GM21528 (cell line): ENCODE measurements around the gene CCDC51.

Experiments
- ATAC-seq: cut with Tn5 transposase; IDR thresholded peaks from one replicate; pipeline ENCODE4 v1.9.1; 2021; ENCODE audit warnings: mild to moderate bottlenecking, moderate library complexity; ENCODE audit not compliant: unreplicated experiment, low FRiP score

Gene CCDC51

DNA sequence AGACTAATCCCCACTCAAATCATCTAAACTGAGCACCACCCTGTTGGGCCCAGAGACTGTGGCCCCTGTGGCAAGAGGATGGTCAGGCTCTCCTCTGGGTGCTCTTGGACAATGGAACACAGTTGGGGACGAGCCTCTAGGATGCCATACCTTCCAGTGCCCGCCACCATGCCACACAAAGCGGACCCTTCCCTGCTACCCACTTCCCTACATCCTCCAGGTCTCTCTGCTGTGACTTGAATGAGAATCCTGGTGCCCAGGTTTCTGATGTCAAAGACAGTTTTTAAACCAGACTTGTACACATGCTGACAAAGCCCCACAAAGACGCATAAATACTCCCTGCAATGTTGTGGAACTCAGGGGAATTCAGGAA, 4.7 kb downstream of the CCDC51 start:
- no peak for ATAC-seq

DNA sequence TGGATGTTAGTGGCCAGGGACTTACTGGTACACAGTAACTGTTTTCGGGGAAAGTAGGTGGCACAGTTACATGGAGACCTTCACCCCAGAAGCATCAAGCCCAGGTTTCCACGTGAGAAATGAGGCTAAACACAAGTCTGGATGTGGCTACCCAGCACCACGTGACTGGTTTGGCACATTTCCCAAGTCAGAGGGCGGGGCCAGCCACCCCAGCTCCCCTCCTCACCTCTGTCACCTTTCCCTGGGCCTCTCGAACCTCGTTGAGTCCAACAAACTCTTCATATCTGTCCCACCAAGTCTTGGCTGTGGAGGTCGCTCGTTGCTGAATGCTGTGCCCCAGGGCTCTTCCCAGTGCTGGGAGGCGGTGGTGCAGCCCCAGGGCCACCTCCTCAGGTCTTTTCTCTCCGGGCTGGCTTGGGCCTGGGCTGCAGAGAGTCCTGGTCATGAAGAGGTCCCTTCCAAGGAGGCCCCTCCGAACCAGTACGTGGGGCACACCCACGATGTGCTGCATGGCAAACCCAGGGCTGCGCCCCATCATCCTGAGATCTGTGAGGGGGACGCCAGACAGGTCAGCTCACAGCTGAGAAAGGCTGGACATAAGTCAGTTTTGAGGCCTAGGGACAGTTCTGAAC, 5.2 kb downstream of the CCDC51 start:
- no peak for ATAC-seq

DNA sequence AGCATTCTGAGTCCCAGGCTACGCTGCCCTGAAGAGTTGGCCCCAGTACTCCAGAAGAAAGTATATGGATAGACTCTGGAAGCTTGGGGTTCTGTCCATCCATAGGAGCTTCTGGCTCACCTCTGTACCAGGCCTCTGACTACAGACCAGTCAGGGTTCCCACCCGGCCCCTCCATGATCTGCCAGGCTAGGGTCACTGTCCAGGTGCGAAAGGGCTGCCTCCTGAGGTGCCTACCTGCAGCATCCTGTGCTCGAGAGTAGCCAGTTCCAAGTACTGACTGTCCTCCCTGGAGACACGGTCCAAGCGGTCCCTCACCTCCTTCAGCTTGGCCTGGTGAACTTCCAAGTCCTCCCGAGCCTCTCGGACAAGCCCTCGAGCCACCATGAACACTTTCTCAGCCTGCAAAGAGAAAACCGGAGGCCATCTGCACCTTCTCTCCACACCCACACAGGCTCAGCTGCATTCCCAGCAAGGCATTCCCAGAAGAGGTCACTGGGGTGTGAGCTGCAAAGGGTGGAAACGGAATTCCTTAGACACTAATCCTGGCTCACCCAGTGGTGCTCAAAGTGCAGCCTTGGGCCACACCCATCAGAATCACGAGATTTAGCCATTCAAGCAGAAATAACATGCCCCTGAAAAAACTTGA, 6.3 kb downstream of the CCDC51 start:
- no peak for ATAC-seq

DNA sequence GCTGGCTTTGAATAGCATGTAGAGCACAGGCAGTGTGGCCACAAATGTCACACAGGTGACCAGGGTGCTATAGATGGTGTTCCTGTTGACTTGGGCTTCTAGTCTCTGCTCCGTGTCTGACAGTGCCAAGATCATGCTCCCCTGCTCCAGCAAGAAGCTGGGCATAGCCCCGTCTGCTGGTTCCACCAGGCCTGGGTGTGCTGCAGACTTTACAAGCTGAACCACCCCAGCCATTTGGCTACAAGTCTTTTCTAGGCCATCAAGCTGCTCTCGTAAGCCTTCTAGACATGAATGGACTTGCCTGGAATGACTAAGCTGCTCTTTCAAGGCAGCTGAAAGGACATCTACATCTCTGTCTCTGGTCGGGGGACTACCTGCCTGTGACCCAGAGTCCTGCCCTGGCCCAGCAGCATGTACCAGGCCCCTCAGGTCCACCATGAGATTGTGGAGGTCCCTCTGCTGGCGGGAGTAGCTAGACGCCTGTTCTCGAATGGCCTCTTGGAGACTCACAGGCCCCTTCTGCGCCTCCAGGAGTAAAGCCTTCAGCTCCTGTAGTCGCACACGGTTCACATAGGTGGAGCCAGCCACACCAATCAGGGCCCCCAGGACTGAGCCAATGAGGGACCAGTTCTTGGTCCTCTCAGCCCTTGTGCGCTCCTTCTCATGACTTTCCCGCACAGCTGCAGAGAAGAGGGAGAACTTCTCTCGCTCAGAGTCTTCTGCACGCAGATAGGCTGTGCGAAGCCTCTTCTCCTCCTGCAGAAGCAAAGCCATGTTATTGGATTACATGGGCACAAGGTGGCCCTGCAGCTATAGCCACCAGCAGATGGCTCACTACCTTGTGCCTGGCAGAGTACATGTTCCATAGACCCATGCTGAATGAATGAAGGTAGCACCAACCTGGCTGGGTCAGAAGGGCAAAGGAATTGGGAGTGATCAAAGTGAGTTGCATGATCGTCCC, 7.2 kb downstream of the CCDC51 start:
- no peak for ATAC-seq

DNA sequence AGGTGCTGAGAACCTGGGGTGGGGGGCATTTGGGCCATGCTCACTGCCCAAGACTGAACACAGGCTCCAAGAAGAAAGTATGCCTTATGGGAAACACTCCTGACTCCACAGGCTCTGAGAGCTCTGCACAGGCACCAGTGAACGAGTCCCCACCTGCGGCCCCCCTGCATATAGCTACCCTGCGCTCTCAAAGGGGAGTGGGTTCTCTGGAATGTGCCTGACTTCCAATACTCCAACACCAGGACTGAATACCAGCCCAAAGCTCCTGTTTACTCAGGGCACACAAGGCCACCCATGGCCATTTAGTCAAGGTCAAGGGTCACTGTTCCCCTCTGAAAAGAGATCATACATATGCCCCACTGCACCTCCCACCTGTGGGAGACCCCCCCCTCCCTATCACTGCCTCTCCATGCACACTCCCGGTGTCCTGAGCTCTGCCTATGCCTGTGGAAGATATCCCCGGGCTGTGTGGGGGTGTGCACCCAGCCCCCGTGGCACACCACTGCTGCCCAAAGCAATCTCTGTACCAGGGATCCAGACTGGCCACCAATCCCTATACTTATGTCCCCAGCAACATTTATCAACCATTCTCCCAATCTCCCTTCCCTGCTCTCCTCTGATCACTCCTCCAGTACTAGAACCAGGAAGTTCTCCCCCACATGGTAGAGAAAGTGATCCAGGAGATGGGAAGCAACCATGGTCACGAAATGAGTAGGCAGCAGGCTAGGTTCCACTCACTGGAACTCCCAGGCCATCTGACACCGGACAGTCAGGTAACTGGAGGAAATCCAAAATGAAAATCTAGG, 8.5 kb downstream of the CCDC51 start:
- ATAC-seq = no peak

DNA sequence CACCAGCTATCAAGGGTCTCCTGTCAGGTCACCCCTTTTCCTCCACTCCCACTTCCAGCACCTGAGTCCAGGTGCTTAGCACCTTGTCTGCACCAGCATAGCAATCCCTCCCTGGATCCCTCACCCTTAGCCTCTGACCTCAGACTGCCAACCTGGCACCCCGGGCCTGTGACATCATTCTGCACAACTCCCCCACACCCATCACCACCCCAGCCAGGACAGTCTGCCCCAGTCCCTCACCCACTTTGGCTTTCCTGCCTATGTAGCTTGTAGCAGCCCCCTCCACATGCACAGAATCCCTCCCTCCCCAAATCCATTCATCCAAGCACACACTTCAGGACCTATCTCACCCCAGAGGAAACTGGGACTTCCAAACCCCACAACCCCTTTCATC, 9.2 kb downstream of the CCDC51 start:
- ATAC-seq = no peak

DNA sequence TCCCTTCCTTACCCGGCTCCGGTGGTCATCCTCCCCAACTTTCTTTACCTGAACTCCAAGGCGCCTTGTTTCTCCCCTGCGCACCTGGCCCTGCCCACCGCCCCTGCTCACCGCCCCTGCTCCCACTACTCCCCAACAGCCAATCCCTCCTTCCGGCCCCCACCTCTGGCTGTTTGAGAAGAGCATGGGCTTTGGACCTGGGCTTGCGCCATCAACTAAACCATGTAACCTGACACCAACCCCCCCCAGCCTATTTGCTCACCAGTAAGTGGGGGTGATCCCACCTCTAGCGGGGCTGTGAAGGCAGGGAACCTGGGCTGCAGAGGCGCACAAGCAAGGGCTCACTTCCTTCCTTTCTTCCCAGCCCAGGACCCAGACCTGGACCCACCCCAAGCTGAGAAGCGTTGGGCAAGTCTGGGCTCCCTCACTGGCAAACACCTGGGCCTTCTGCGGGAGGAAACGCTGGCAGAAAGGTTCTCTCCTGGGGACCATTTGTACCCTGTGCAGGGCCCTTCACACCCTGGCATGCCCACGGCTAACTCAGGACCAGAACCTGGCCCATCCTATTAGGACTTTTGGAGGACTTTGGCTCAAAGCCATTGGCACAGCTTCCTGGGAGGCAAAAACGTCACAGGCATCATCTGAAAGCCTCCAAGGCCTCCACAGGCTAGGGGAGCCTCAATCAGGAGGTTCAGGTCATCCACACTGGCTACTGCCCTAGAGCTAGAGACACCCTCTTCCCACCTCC, 9.8 kb downstream of the CCDC51 start, which contains the start of gene PLXNB1:
Gene PLXNB1, minus strand, starts transcription at position 127 of the 748 bp plus-strand sequence. CDS start 5,475 bp downstream, outside the sequence.
- ATAC-seq = no peak

DNA sequence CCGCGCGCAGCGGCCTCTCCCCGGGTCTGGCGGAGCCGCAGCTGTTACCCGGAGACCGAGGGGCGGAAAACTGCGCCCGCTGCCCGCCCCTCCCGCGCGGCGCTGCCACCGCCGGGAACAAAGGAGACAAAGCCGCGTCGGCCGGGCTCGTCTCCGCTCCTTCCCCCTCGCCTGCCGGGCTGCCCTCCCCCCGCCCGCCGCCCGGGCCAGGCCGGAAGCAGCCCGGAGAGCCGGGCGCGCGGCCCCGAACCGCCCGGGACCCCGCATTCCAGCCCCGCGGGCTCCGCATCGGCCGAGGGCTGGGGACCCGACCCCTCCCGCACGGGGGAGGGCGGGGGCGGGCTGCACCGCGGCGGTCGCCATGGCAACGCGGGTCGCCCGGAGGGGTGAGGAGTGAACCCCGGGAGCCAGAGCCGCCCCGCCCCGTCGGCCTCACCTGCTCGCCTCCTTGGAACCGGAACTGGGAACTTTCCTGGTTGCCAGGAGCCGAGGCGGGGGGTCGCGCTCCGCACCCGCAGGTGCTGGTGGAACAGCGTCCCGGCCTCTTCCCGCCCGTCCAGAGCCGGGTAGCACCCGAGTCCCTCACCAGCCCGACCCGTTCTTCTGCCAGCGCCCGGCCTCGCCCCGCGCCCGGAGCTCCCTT, 10.5 kb downstream of the CCDC51 start:
- no peak for ATAC-seq

DNA sequence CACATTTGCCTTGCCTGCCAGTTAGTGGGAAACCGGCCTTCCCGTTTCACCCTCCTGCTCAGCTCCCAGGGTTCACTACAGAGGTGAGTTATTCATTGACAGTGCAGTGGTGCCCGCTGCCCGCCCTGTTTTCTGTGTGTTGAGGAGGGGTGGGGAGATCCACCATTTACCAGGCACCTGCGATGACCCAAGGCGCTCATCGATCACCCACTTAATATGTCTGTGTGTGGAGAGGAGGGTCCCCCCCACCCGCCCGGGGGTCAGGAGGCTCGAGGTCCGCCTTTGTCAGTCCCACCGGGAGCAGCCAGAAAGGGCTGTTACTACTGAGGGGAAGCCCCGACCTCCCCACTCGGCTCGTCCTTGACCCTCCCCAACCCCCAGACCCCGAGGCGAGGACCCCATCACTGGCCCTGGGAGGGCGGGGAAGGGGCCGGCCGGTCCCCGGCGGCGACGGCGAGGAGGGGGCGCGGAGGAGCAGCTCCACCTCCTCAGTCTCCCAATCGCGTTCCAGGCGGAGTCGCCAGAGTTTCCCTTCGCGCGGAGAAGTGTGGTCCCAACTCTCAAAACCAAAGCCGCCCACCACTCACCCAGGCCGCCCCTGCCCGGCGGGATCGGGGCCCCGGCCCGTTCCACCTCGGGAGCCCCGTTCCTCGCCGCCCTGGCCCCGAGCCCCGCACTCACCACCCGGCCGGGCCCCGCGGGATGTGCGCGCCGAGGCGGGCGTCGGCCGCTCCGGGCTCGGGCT, 11.2 kb downstream of the CCDC51 start:
- ATAC-seq = no peak

DNA sequence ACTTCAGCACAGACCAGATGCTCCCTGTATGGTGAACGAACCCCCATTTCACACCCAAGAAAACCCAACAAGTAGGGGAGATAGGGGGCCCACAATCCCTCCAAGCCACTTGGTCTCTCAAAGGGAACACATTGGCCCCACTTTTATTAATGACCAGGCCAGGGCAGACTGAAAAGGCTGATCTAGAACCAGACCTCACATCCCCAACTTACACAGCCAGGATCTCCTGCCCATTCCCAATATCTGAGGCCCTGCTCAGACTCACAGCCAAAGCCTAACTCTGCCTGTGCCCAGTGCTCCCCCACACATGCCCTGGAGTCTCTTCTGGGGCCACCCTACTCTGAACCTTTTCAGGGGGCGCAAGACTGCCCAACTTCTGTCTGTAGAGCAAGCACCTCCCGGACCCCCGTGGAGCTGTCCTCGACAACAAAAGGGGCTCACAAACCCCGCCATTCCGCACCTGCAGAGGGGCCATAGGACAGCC, 11.8 kb downstream of the CCDC51 start:
- no peak for ATAC-seq

DNA sequence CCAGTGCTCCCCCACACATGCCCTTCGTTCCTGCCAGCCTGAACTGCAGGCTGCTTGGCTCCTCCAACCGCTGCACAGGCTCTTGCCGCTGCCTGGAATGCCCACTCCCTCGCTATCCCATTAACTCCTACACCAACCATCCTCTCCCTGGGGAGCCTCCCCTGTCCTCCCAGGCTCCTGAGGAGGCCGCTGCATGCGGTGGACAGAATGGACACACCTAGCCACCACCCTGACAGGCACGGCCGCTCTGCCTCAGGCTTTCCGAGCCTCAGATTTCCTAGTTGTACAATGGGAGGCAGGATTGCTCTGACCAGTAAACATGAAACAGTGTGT, 12.3 kb downstream of the CCDC51 start:
- no peak for ATAC-seq

DNA sequence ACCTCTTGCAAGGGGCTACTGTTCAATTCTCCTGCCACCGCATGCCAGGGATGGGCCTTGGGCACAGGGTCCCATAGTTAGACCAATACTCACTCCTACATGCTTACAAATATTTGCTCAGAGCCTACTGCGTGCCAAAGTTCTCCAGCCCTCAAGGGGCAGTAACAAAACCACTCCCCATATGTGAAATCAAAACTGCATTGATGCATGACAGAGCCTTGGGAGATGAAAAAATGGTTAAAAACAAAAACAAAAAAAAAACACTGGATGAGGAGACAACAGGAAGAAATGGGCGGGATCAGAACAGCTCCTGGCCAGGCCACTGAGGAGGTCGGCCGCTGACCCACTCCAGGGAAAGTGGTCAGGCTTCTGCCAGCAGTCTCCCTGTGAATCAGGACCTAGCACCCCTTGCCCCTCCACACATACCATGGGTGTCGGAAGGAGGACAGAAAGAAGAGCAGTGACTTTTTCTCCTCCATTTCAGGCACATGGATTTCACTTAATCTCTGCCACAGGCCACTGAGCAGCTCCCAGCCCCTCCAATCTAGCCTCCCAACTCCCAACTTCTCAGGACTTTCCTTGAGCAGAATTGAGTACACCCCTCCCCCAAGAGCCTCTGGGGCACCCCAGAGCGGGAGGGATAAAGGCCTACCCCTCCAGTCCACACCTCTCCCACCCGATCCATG, 12.8 kb downstream of the CCDC51 start:
- no peak for ATAC-seq

DNA sequence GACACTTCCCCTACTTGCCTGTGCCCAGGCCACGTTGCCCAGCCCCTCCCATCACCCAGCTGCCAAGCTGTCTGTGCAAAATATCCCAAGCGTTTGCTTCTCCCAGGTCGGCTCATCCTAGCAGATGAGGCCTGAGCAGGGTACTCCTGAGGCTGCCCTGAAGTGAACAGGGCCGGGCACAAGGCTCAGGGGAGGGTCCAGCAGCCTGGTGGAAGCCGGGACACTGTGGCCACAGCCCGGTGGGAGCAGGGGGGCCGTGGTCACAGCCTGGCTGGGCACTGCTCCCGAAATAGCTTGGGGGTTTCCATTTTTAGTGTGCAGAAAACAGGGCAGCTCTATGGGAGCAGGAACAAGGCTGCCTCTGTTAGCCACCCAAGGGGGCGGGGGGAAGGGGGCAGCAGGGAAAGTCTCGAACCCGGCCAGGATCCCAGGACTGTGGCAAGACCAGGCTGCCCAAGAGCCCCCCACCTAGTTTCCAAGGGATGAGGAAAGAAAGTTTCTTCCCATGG, 13.5 kb downstream of the CCDC51 start:
- ATAC-seq = no peak

DNA sequence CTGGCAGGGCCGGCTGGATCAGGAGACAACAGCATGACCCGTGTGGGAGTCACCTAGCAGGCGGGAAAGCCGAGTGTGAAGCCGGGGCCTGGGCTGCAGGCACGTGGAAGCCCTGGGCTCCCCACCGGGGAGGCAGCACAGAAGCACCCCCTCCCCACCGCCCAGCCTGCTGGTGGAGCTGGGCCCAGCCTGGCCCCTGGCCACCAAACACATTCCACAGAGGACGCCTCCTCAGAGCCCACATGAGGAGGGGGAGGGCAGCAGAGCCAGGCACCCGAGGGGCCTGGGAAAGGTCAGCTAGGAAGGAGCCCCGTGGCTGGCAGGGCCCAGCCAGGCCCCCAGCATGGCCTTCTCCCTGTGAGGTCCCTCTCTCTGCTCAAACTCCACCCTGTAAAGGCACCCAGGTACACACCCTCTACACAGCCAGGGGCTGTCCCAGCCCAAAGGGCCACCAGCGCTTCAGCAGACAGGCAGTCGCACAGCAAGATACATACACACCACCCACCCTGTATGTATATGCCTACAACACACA, 14.6 kb downstream of the CCDC51 start:
- no peak for ATAC-seq

DNA sequence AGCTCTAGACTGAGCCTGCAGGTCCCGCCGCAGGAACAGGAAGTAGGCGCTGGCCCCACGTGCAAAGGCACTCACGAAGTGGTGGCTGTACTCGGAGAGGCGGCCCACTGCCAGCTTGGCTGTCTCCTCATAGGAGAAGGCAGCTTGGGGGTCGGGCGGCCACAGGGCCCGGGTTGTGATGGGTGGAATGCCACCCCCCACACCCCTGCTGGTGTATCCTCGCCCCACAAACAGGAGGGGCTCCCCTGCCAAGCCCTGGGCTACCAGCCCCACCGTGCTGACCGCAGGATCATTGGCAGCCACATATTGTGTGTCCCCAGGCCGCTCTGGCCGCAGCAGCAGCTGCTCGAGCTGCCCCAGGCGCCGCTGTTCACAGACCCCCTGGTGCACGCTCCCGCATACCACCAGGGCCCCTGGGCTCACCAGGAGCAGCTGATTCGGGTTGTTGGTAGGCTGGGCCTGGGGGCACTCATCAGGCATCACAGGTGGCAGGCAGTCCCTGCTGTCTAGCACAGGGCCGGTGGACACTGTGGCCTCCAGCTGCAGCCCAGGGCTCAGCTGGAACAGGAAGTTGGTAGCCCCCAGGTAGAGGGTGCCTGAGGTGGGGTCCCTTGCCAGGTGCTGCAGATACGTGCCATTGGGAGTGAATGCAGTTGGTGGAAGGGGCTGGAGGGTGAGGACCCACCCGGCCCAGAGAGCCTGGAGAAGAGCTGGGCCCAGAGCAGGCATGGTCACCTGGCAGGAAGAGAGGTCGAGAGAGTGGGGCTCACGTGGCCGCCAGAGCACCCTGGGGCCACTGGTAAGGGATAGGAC, 15.8 kb downstream of the CCDC51 start:
- no peak for ATAC-seq

DNA sequence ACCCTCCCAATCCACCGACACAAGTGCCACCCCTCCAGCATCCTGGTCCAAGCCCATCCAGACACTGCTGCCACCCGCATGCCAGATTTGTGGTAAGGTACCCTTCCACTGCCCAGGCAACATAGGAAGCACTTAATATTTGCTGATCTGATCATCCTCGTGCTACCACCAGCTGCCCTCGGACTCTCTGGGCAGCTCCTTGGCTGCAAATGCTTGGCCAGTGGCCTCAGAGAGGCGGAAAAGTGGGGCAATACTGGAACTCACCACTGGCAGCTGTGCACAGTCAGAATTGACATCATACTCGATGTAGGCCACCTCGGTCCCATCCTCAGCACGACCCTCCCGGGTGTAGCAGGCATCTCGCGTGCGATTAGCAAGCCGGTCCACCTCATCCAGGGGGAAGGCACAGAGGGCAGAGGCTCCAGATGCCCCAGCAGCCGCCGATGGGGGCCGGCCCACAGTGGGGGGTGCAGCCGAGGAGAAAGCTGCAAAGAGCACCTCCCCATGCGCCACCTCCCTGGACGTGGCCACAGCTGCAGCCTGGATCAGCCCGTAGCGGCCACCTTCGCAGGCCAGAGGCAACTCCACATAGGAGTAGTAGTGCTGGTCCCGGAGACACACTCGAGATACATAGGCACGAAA, 16.6 kb downstream of the CCDC51 start:
- no peak for ATAC-seq
